HepG2 (cell line): ENCODE measurements around the gene SP1. TPM values are rescaled to one million over a fixed set of nuclear protein-coding genes. Genes with fewer than 3 reads are reported as not detected.

Experiments used
- ATAC-seq: fragments of 200-7000 bp; cut with Tn5 transposase; 3 replicates; pipeline ENCODE4 v1.9.1; 2020; ENCODE audit warnings: mild to moderate bottlenecking, moderate library complexity
- BruUV-seq: library from RNA; stranded (reverse); fragments of 400-500 nt; replicated peaks from 2 replicates; lab custom pipeline; 2021; lab: Mats Ljungman, UMichigan
- CTCF ChIA-PET: fragments of 300-600 bp; formaldehyde crosslinking; extraction: SDS; loops from one replicate; lab custom pipeline; 2021; ENCODE audit warnings: low total read pairs, inconsistent platforms, low intra/inter-chr PET ratio; lab: Yijun Ruan, JAX
- POLR2A ChIA-PET: fragments of 350-600 bp; sonication (Branson Sonifier 250); formaldehyde crosslinking; loops from one replicate; lab custom pipeline; 2020; ENCODE audit warnings: antibody characterized with exemption, inconsistent platforms; lab: Yijun Ruan, JAX
- DNase-seq: peaks from one replicate; pipeline ENCODE4 v3.0.0-alpha.2; 2015; ENCODE audit warnings: low spot score
- FAIRE-seq: peaks from 3 replicates; lab custom pipeline; 2011; peaks lifted over from hg19 to GRCh38; lab: Jason Lieb, UNC
- H2AFZ ChIP-seq: one replicate; pipeline ENCODE4 v1.6.1; 2011; ENCODE audit warnings: low read length, inconsistent platforms
- H3K27ac ChIP-seq: fragments of 300-600 bp; 3 replicates; pipeline ENCODE4 v1.8.0; 2011; ENCODE audit warnings: mixed run types, mild to moderate bottlenecking, mixed read lengths, low read length, inconsistent platforms; ENCODE audit not compliant: insufficient read depth; ENCODE audit errors: extremely low read length
- H3K27me3 ChIP-seq, 2 experiments: fragments of 200-600 bp in 1 of 2; 2 replicates in 1 of 2; 3 replicates in 1 of 2; pipeline versions ENCODE4 v1.6.0 to v1.8.0; 2011; ENCODE audit warnings: low read length in 2 of 2, mild to moderate bottlenecking in 2 of 2, moderate library complexity in 2 of 2, inconsistent platforms in 1 of 2; ENCODE audit not compliant: insufficient read depth in 2 of 2, control insufficient read depth in 1 of 2
- H3K36me3 ChIP-seq, 2 experiments: fragments of 200-600 bp in 1 of 2; replicated peaks in 1 of 2; 2 replicates in 1 of 2; 3 replicates in 1 of 2; pipeline versions ENCODE4 v1.5.1 to v1.8.0; 2011; ENCODE audit warnings: low read length in 2 of 2, inconsistent platforms in 1 of 2; ENCODE audit not compliant: insufficient read depth in 2 of 2, control insufficient read depth in 1 of 2
- H3K4me1 ChIP-seq: 2 replicates; pipeline ENCODE4 v1.5.1; 2012; ENCODE audit warnings: low read length, inconsistent platforms; ENCODE audit not compliant: insufficient read depth
- H3K4me2 ChIP-seq: 2 replicates; pipeline ENCODE4 v1.6.0; 2011; ENCODE audit warnings: low read depth, low read length, inconsistent platforms
- H3K4me3 ChIP-seq, 3 experiments: fragments of 200-600 bp in 1 of 3; sonication (generic), shearing (Covaris generic) in 1 of 3; replicated peaks in 1 of 3; 2 replicates each; pipeline ENCODE4 v1.5.1; 2011 to 2016; ENCODE audit warnings: low read length in 3 of 3, inconsistent platforms in 2 of 3, low read depth in 2 of 3, mild to moderate bottlenecking in 2 of 3, control low read depth in 1 of 3, mixed read lengths in 1 of 3; ENCODE audit not compliant: insufficient read depth in 1 of 3
- H3K79me2 ChIP-seq: one replicate; pipeline ENCODE4 v1.6.1; 2011; ENCODE audit warnings: low read length, inconsistent platforms; ENCODE audit not compliant: insufficient read depth
- H3K9ac ChIP-seq: 2 replicates; pipeline ENCODE4 v1.6.0; 2011; ENCODE audit warnings: mild to moderate bottlenecking, low read depth, low read length, inconsistent platforms; ENCODE audit not compliant: insufficient read depth
- H3K9me3 ChIP-seq: 2 replicates; pipeline ENCODE4 v1.5.1; 2012; ENCODE audit warnings: mild to moderate bottlenecking, low read length
- H4K20me1 ChIP-seq: 2 replicates; pipeline ENCODE4 v1.6.0; 2011; ENCODE audit warnings: inconsistent platforms, mild to moderate bottlenecking, low read length, moderate library complexity; ENCODE audit not compliant: insufficient read depth
- CC2D1A ChIP-seq: sonication (generic); formaldehyde crosslinking; IDR thresholded peaks from 2 replicates; pipeline ENCODE4 v1.8.1; 2023; ENCODE audit warnings: mild to moderate bottlenecking, missing genetic modification reagents
- ETV6 ChIP-seq: sonication (generic); formaldehyde crosslinking; conservative IDR thresholded peaks from 2 replicates; pipeline ENCODE4 v1.4.0; 2020; ENCODE audit warnings: missing genetic modification reagents
- FOXO1 ChIP-seq: sonication (generic); formaldehyde crosslinking; IDR thresholded peaks from 2 replicates; pipeline ENCODE4 v1.4.0; 2020; ENCODE audit warnings: missing genetic modification reagents
- JUNB ChIP-seq: sonication (generic); formaldehyde crosslinking; IDR thresholded peaks from 2 replicates; pipeline ENCODE4 v1.8.0; 2022; ENCODE audit warnings: missing genetic modification reagents, mild to moderate bottlenecking, borderline replicate concordance
- MAF1 ChIP-seq: sonication (generic); formaldehyde crosslinking; IDR thresholded peaks from 2 replicates; pipeline ENCODE4 v1.5.0; 2020; ENCODE audit warnings: missing genetic modification reagents, borderline replicate concordance
- RFX3 ChIP-seq: IDR thresholded peaks from 2 replicates; pipeline ENCODE4 v1.6.1; 2016; ENCODE audit warnings: missing biosample characterization, missing genetic modification reagents
- ZNF10 ChIP-seq: sonication (generic); formaldehyde crosslinking; IDR thresholded peaks from 2 replicates; pipeline ENCODE4 v1.4.0; 2020; ENCODE audit warnings: mild to moderate bottlenecking, low read depth, missing genetic modification reagents, borderline replicate concordance
- ZNF768 ChIP-seq: sonication (generic); formaldehyde crosslinking; IDR thresholded peaks from 2 replicates; pipeline ENCODE4 v1.4.0; 2020; ENCODE audit warnings: missing genetic modification reagents
- WGBS: methylation state at CpG from one replicate; pipeline ENCODE4 v1.1.6; 2017; ENCODE audit warnings: low lambda C conversion rate; 5-methylcytosine and 5-hydroxymethylcytosine counted together
- in situ Hi-C: cut with HindIII; loops from 2 replicates; pipeline ENCODE4 v1.10.0; 2017; ENCODE audit warnings: low pct_unique_long_range_greater_than_20kb; ENCODE audit not compliant: extremely low pct_ligation_motif_present
- intact Hi-C: fragments of 100-400 bp; cut with micrococcal nuclease; formaldehyde crosslinking; loops from one replicate; pipeline ENCODE4 v1.10.0; 2022; ENCODE audit not compliant: unreplicated experiment
- polyA plus RNA-seq, 8 experiments: library from polyadenylated mRNA; depleted of rRNA in 3 of 8; stranded (reverse) in 7 of 8; unstranded in 1 of 8; fragments of >200 nt; fragmentation: Illumina TruSeq in 4 of 8; extraction: Trizol in 4 of 8; gene quantifications; 2 replicates each; pipeline versions ENCODE4 v1.2.1 to v1.2.3, GENCODE V29; 2011 to 2016; ENCODE audit warnings: low read depth in 4 of 8, missing spikeins in 1 of 8, mixed read lengths in 1 of 8; ENCODE audit not compliant: insufficient read depth in 1 of 8
- total RNA-seq, 5 experiments: library from RNA; depleted of rRNA; stranded (reverse); fragments of >200 nt; fragmentation: Illumina TruSeq; extraction: Trizol; gene quantifications; 2 replicates each; pipeline ENCODE4 v1.2.3, GENCODE V29; 2016; ENCODE audit warnings: low read depth in 1 of 5
- TF ChIP-seq, protein P1 (sequence below): sonication (generic); formaldehyde crosslinking; conservative IDR thresholded peaks from 2 replicates; pipeline ENCODE4 v1.8.1; 2023; ENCODE audit warnings: missing genetic modification reagents
- TF ChIP-seq, protein P2 (sequence below): sonication (generic); formaldehyde crosslinking; IDR thresholded peaks from 2 replicates; pipeline ENCODE4 v1.4.0; 2020; ENCODE audit warnings: mild to moderate bottlenecking, missing genetic modification reagents
- TF ChIP-seq, protein P3 (sequence below): sonication (generic); formaldehyde crosslinking; IDR thresholded peaks from 2 replicates; pipeline ENCODE4 v1.4.0; 2020; ENCODE audit warnings: missing genetic modification reagents, mild to moderate bottlenecking, borderline replicate concordance

The SP1 gene
- total and polyA plus RNA-seq, 2 of the 13 experiments (the other 11 are each of a cell fraction or from before 2014, with no cell fraction given): 26.5 to 27.5 TPM

DNA sequence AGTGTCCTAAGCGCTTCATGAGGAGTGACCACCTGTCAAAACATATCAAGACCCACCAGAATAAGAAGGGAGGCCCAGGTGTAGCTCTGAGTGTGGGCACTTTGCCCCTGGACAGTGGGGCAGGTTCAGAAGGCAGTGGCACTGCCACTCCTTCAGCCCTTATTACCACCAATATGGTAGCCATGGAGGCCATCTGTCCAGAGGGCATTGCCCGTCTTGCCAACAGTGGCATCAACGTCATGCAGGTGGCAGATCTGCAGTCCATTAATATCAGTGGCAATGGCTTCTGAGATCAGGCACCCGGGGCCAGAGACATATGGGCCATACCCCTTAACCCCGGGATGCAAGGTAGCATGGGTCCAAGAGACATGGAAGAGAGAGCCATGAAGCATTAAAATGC is 31.0 kb downstream of the SP1 start:
- Histone ChIP-seq H4K20me1 (no peaks in the 10 kb centered on the region), H3K79me2 (no peaks in the 10 kb centered on the region), H3K4me1 (peaks cover 7% of the 10 kb centered on the region; the same call in 1 of the 2 replicates), H3K9ac (no peak overlapping the region), H2AFZ (no peak overlapping the region), H3K27me3 (no peaks in the 10 kb centered on the region), H3K9me3 (no peaks in the 10 kb centered on the region), H3K4me2 (no peak overlapping the region), H3K27ac (no peak overlapping the region), H3K36me3 (peaks cover 16 to 40% of the 10 kb centered on the region in 2 experiments; a peak in 4 of 5 replicates), H3K4me3 (no peak overlapping the region)
- in situ Hi-C loops (no loop called here), intact Hi-C loops (no loop called here)
- 97% methylated on average over 5 of the region's 5 CpGs for WGBS
- CTCF ChIA-PET: no interaction called here
- DNase-seq (no peak), ATAC-seq (no peak), FAIRE-seq (no peak)
- no TSS peak for BruUV-seq
- TF ChIP-seq, protein P1, sequence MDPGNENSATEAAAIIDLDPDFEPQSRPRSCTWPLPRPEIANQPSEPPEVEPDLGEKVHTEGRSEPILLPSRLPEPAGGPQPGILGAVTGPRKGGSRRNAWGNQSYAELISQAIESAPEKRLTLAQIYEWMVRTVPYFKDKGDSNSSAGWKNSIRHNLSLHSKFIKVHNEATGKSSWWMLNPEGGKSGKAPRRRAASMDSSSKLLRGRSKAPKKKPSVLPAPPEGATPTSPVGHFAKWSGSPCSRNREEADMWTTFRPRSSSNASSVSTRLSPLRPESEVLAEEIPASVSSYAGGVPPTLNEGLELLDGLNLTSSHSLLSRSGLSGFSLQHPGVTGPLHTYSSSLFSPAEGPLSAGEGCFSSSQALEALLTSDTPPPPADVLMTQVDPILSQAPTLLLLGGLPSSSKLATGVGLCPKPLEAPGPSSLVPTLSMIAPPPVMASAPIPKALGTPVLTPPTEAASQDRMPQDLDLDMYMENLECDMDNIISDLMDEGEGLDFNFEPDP (CRISPR knock-in tag): 0 out of 2 replicates have a peak, but pooled peaks have one; percentile 18
- no peak for TF ChIP-seq ZNF10
- POLR2A ChIA-PET: no interaction called here

DNA sequence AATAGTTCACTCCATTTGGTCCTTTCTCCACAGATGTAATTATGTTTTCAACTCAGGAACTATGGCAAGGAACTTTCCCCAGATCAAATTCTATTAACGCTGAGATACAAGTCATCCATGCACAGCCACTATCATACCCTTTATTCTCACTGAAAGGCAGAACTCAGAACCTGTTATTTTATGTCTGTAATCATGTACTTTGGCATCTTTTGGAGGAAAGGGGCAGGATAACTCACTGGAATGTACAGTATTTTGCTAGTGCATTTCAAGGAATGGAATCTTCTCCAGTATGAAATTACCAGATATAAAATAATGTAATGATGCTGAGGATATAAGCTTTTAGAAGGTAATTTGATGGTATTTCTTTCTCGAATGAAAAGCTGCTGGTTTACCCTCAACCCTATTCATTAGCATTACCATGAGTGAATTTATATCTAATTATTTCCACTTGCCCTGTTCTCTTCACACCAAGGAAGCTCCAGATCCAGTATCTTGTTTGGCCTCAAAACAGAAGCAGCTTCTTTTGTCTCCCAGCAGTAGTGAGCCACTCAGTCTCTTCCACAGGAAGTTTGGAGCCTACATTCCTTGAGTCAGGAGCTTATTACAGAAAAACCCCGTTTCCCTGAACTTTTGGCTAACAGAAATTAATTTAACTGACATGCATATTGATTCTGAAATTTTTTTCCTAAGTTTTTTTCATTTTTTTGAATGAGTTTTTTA is 33.7 kb downstream of the SP1 start:
- H3K4me1 ChIP-seq: peaks cover 16% of the 10 kb centered on the region
- CTCF ChIA-PET: no interaction called here
- FAIRE-seq (no peak), ATAC-seq (no peak), DNase-seq (no peak)
- H3K4me2 ChIP-seq: no peak overlapping the region
- WGBS: 91% methylated on average over 3 of the region's 3 CpGs
- H2AFZ ChIP-seq: no peak overlapping the region
- H4K20me1 ChIP-seq: no peaks in the 10 kb centered on the region
- no peak overlapping the region for H3K4me3 ChIP-seq
- H3K27me3 ChIP-seq: no peaks in the 10 kb centered on the region
- POLR2A ChIA-PET: no interaction called here
- no peak overlapping the region for H3K27ac ChIP-seq
- intact Hi-C loops (no loop called here), in situ Hi-C loops (no loop called here)
- H3K79me2 ChIP-seq: no peaks in the 10 kb centered on the region
- peaks cover 12 to 33% of the 10 kb centered on the region in 2 experiments; a peak in 4 of 5 replicates for H3K36me3 ChIP-seq
- H3K9me3 ChIP-seq: no peaks in the 10 kb centered on the region
- H3K9ac ChIP-seq: no peak overlapping the region
- BruUV-seq: no TSS peak
- TF ChIP-seq RFX3 (CRISPR knock-in tag) (no peak), MAF1 (CRISPR knock-in tag) (no peak), ZNF768 (CRISPR knock-in tag) (no peak), CC2D1A (no peak), ETV6 (CRISPR knock-in tag) (no peak), JUNB (CRISPR knock-in tag) (no peak), FOXO1 (CRISPR knock-in tag) (no peak)
- TF ChIP-seq, protein P2, sequence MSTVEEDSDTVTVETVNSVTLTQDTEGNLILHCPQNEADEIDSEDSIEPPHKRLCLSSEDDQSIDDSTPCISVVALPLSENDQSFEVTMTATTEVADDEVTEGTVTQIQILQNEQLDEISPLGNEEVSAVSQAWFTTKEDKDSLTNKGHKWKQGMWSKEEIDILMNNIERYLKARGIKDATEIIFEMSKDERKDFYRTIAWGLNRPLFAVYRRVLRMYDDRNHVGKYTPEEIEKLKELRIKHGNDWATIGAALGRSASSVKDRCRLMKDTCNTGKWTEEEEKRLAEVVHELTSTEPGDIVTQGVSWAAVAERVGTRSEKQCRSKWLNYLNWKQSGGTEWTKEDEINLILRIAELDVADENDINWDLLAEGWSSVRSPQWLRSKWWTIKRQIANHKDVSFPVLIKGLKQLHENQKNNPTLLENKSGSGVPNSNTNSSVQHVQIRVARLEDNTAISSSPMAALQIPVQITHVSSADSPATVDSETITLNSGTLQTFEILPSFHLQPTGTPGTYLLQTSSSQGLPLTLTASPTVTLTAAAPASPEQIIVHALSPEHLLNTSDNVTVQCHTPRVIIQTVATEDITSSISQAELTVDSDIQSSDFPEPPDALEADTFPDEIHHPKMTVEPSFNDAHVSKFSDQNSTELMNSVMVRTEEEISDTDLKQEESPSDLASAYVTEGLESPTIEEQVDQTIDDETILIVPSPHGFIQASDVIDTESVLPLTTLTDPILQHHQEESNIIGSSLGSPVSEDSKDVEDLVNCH (CRISPR knock-in tag): no peak
- TF ChIP-seq, protein P3, sequence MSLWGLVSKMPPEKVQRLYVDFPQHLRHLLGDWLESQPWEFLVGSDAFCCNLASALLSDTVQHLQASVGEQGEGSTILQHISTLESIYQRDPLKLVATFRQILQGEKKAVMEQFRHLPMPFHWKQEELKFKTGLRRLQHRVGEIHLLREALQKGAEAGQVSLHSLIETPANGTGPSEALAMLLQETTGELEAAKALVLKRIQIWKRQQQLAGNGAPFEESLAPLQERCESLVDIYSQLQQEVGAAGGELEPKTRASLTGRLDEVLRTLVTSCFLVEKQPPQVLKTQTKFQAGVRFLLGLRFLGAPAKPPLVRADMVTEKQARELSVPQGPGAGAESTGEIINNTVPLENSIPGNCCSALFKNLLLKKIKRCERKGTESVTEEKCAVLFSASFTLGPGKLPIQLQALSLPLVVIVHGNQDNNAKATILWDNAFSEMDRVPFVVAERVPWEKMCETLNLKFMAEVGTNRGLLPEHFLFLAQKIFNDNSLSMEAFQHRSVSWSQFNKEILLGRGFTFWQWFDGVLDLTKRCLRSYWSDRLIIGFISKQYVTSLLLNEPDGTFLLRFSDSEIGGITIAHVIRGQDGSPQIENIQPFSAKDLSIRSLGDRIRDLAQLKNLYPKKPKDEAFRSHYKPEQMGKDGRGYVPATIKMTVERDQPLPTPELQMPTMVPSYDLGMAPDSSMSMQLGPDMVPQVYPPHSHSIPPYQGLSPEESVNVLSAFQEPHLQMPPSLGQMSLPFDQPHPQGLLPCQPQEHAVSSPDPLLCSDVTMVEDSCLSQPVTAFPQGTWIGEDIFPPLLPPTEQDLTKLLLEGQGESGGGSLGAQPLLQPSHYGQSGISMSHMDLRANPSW (CRISPR knock-in tag): no peak
